Transverse colon (tissue), 4 donors: ENCODE results near the gene CDK1. TPM values are rescaled to one million over a fixed set of nuclear protein-coding genes. Genes with fewer than 3 reads are reported as not detected.

Experiments used
- DNase-seq: peaks from one replicate; pipeline ENCODE4 v3.0.0-alpha.2; 2019
- H3K27ac ChIP-seq, 4 donors: fragments of 200-600 bp; sonication (generic); 2 replicates each; pipeline ENCODE4 v1.5.1; 2016 to 2018; ENCODE audit warnings: inconsistent platforms in 4 of 4
- H3K27me3 ChIP-seq: fragments of 200-600 bp; sonication (generic); 2 replicates; pipeline ENCODE4 v1.5.1; 2017; ENCODE audit warnings: inconsistent platforms
- H3K36me3 ChIP-seq, 4 donors: fragments of 200-600 bp; sonication (generic); 2 replicates each; pipeline ENCODE4 v1.5.1; 2017 to 2019; ENCODE audit warnings: inconsistent platforms in 4 of 4
- H3K4me1 ChIP-seq, 4 donors: fragments of 200-600 bp; sonication (generic); 2 replicates each; pipeline ENCODE4 v1.5.1; 2017 to 2020; ENCODE audit warnings: inconsistent platforms in 4 of 4
- H3K4me3 ChIP-seq, 4 donors: fragments of 200-600 bp; sonication (generic); 1 replicate in 1 of 4; 2 replicates in 3 of 4; pipeline versions ENCODE4 v1.5.1 to v1.6.1; 2017 to 2019; ENCODE audit warnings: inconsistent platforms in 4 of 4
- H3K9me3 ChIP-seq, 2 donors: fragments of 200-600 bp; sonication (generic); 2 replicates each; pipeline ENCODE4 v1.5.1; 2017 to 2019; ENCODE audit warnings: inconsistent platforms in 2 of 2
- EP300 ChIP-seq: sonication (generic); formaldehyde crosslinking; IDR thresholded peaks from one replicate; pipeline ENCODE4 v1.6.1; 2017; ENCODE audit warnings: antibody characterized with exemption, low read depth
- POLR2A ChIP-seq: fragments of 450-650 bp; IDR thresholded peaks from one replicate; pipeline ENCODE4 v1.6.1; 2016; ENCODE audit warnings: antibody characterized with exemption, mild to moderate bottlenecking, moderate library complexity
- POLR2AphosphoS5 ChIP-seq, 3 donors: sonication (generic); formaldehyde crosslinking; IDR thresholded peaks; one replicate each; pipeline ENCODE4 v1.6.1; 2016; ENCODE audit warnings: antibody characterized with exemption in 3 of 3
- WGBS, 2 donors: methylation state at CpG; one replicate each; pipeline ENCODE4 v1.1.5; 2018; ENCODE audit warnings: low coverage in 1 of 2; 5-methylcytosine and 5-hydroxymethylcytosine counted together
- in situ Hi-C, 4 donors: fragments of 200-750 bp; cut with MboI; loops; one replicate each; pipeline versions ENCODE4 v1.15.0 to v1.15.1; 2017; ENCODE audit warnings: low sequenced_read_pairs in 3 of 4, low pct_ligation_motif_present in 1 of 4, low pct_unique_long_range_greater_than_20kb in 1 of 4
- intact Hi-C: fragments of 100-400 bp; cut with DNase I; formaldehyde crosslinking; loops from one replicate; pipeline ENCODE4 v1.15.1; 2023; ENCODE audit warnings: low total_unique reads
- total RNA-seq, 4 donors: library from RNA; depleted of rRNA; stranded (reverse); fragments of >200 nt; gene quantifications; one replicate each; pipeline ENCODE4 v1.1.0, GENCODE V29; 2016
- TF ChIP-seq, protein P1 (sequence below), 5 experiments: fragments of 200-600 bp in 3 of 5; fragments of 450-650 bp in 2 of 5; sonication (generic) in 3 of 5; IDR thresholded peaks; 1 replicate in 2 of 5; 2 replicates in 3 of 5; pipeline ENCODE4 v1.5.1; 2016 to 2017; ENCODE audit warnings: antibody characterized with exemption in 5 of 5, inconsistent platforms in 3 of 5, mild to moderate bottlenecking in 2 of 5, moderate library complexity in 1 of 5

Gene CDK1
- total RNA-seq, 4 donors from 2014 or later, result 0.80 to 3.3 (median 2.9) TPM; not detected in 1

DNA sequence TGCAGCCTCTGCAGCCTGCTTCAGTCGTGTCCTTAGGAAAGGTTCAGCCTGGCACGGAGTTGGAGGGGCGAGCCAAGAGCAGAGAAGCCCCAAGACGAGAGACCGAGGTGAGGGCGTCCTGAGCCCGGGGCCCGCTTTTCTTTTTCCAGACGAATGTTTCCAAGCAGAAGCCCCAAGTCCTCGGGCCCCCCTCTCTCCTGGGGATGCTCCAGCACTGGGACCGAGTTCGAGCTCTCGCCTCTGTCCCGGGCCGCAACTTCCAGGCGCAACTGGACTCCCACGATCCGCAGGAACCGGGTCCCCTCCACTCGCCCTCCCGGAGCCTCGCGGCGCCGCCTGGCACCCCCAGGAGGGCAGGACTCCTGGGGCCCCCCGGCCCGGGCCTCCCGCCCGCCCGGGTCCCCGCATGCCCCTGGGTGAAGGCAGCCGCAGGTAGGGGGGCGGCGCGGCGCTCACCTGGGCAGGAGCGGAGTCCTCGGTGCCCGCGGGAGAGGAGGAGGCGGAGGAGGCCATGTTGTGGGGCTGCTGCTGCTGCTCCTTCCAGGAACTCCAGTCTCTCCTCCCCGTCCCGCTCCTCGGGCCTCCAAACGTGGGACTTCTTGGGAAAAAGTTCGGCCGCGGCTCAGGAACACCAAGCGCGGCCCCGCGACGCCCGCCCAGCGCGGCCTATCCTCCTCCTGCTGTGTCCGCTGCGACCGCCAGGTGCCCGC lies 45.3 kb upstream of the CDK1 start:
- peak overlapping the region; percentile 77 to 89 (median 84) for H3K27ac ChIP-seq
- peak; percentile 51 for DNase-seq
- no peaks in the 10 kb centered on the region for H3K9me3 ChIP-seq
- peaks cover 0 to 17% (median 10%) of the 10 kb centered on the region in 4 donors for H3K4me1 ChIP-seq
- WGBS, 2 donors, result 1% methylated on average over 36 of the region's 60 CpGs; no CpG with 5 or more reads in 1 of the 2 donors
- in situ Hi-C loops (no loop called here), intact Hi-C loops (no loop called here)
- TF ChIP-seq, protein P1, sequence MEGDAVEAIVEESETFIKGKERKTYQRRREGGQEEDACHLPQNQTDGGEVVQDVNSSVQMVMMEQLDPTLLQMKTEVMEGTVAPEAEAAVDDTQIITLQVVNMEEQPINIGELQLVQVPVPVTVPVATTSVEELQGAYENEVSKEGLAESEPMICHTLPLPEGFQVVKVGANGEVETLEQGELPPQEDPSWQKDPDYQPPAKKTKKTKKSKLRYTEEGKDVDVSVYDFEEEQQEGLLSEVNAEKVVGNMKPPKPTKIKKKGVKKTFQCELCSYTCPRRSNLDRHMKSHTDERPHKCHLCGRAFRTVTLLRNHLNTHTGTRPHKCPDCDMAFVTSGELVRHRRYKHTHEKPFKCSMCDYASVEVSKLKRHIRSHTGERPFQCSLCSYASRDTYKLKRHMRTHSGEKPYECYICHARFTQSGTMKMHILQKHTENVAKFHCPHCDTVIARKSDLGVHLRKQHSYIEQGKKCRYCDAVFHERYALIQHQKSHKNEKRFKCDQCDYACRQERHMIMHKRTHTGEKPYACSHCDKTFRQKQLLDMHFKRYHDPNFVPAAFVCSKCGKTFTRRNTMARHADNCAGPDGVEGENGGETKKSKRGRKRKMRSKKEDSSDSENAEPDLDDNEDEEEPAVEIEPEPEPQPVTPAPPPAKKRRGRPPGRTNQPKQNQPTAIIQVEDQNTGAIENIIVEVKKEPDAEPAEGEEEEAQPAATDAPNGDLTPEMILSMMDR (IDR thresholded peaks at IDR 0.05), result peak; percentile 27 to 79 (median 54)
- TF ChIP-seq POLR2AphosphoS5 (IDR thresholded peaks at IDR 0.05), result peak in 2 of 3 donors; percentile 46 to 50
- TF ChIP-seq POLR2A, result peak; percentile 51
- no peak for TF ChIP-seq EP300
- no peaks in the 10 kb centered on the region for H3K36me3 ChIP-seq
- H3K4me3 ChIP-seq, result peak overlapping the region; percentile 70 to 92 (median 73)
- peaks cover 15% of the 10 kb centered on the region for H3K27me3 ChIP-seq

DNA sequence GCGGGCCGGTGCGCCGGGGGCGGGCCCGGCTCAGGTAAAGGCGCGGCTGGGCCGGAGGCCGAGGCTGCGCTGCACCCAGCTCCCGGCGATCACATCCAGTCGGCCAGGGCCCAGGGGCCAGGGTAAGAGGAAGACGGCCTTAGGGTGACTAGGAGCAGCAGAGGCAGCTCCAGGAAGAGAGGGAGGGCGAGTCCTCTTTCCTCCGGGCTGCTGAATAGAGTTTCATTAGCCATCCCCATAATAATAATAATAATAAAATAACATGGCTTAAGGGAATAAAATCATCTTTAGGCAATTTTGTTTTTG lies 44.8 kb upstream of the CDK1 start:
- Histone ChIP-seq H3K9me3 (no peaks in the 10 kb centered on the region), H3K27me3 (peaks cover 15% of the 10 kb centered on the region), H3K4me3 (peak overlapping the region; percentile 70 to 92 (median 73)), H3K36me3 (no peaks in the 10 kb centered on the region), H3K4me1 (peaks cover 0 to 17% (median 10%) of the 10 kb centered on the region in 4 donors), H3K27ac (peak overlapping the region; percentile 77 to 89 (median 84))
- 3% methylated on average over 17 of the region's 17 CpGs; no CpG with 5 or more reads in 1 of the 2 donors for WGBS, 2 donors
- TF ChIP-seq, protein P1 (IDR thresholded peaks at IDR 0.05), result no peak
- no peak for TF ChIP-seq POLR2A
- peak; percentile 78 for DNase-seq
- in situ Hi-C loops, result no loop called here
- intact Hi-C loops, result no loop called here

DNA sequence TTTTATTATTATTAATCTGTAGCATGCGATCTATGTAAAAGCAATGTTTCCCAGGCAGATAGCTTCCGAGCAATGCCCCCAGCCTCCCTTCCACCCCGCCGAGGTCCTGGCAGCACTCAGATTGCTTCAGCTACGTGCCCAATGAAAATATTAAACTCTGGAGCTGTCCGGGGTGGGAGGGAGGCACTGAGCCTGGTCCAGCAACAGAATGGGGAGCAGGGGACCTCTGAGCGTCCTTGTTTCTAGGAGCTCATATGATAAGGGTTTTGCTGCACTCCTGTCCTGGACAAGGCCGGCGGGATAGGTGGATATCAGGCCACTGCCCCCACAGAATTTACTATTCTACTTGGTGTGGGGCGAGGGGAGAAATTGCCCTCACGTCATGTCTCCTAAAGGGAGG lies 44.5 kb upstream of the CDK1 start:
- no peak for DNase-seq
- intact Hi-C loops, result no loop called here
- Histone ChIP-seq H3K4me1 (peaks cover 0 to 17% (median 10%) of the 10 kb centered on the region in 4 donors), H3K27ac (peak overlapping the region; percentile 77 to 89 (median 84)), H3K27me3 (peaks cover 15% of the 10 kb centered on the region), H3K9me3 (no peaks in the 10 kb centered on the region), H3K4me3 (peak overlapping the region in 3 of 4 donors; percentile 70 to 92 (median 71)), H3K36me3 (no peaks in the 10 kb centered on the region)
- WGBS, 2 donors, result 80 to 83% methylated on average over 1 to 11 of the region's 11 CpGs
- in situ Hi-C loops, result no loop called here
- TF ChIP-seq, protein P1 (IDR thresholded peaks at IDR 0.05), result no peak
- TF ChIP-seq POLR2A (no peak), POLR2AphosphoS5 (IDR thresholded peaks at IDR 0.05) (no peak), EP300 (no peak)

DNA sequence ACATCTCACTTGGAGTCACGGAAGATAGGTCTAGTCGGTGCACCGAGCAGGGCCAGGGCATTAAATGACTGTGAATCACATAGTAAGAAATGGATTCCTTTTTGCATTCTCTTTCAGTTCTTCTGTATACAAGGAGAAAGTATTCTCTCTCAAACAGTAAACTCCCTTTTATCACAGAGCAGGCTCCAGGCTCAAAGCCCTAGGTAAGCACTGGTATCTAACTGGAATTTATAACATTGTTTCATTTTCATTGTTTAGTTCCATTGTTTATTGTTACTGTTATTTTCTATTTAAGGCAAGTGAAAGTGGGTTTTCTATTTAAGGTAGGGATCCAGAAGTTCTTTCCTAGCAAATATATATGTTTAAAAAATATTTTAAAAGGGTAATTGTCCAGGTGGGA lies 44.1 kb upstream of the CDK1 start:
- peaks cover 15% of the 10 kb centered on the region for H3K27me3 ChIP-seq
- in situ Hi-C loops, result no loop called here
- WGBS, 2 donors, result 80 to 97% methylated on average over 1 to 3 of the region's 3 CpGs

More for the DNA sequence above, 44.1 kb upstream of the CDK1 start:
- Histone ChIP-seq H3K4me1 (peaks cover 0 to 17% (median 10%) of the 10 kb centered on the region in 4 donors), H3K9me3 (no peaks in the 10 kb centered on the region), H3K36me3 (no peaks in the 10 kb centered on the region), H3K27ac (no peak overlapping the region), H3K4me3 (no peak overlapping the region)
- TF ChIP-seq POLR2AphosphoS5 (IDR thresholded peaks at IDR 0.05), result no peak
- no peak for TF ChIP-seq EP300
- TF ChIP-seq, protein P1 (IDR thresholded peaks at IDR 0.05), result no peak
- TF ChIP-seq POLR2A, result no peak
- DNase-seq, result no peak
- intact Hi-C loops, result no loop called here
